OCI-LY1 (cell line): ENCODE data around the gene SENP1.

Experiments
- EZH2 ChIP-seq: fragments of 200-600 bp; sonication (generic), shearing (Covaris generic); IDR thresholded peaks from 2 replicates; pipeline ENCODE4 v1.8.0; 2017; ENCODE audit warnings: borderline replicate concordance, mixed run types, mild to moderate bottlenecking, antibody characterized with exemption, low read length, moderate library complexity, mixed read lengths
- TF ChIP-seq, protein P1 (sequence below): fragments of 200-600 bp; sonication (generic), shearing (Covaris generic); IDR thresholded peaks from 2 replicates; pipeline ENCODE4 v1.5.1; 2017; ENCODE audit warnings: mild to moderate bottlenecking, antibody characterized with exemption, low read length, moderate library complexity, mixed read lengths

GRCh38 chr12:48135027-48135426, 29.1 kb upstream of the SENP1 start:
- TF ChIP-seq, protein P1, sequence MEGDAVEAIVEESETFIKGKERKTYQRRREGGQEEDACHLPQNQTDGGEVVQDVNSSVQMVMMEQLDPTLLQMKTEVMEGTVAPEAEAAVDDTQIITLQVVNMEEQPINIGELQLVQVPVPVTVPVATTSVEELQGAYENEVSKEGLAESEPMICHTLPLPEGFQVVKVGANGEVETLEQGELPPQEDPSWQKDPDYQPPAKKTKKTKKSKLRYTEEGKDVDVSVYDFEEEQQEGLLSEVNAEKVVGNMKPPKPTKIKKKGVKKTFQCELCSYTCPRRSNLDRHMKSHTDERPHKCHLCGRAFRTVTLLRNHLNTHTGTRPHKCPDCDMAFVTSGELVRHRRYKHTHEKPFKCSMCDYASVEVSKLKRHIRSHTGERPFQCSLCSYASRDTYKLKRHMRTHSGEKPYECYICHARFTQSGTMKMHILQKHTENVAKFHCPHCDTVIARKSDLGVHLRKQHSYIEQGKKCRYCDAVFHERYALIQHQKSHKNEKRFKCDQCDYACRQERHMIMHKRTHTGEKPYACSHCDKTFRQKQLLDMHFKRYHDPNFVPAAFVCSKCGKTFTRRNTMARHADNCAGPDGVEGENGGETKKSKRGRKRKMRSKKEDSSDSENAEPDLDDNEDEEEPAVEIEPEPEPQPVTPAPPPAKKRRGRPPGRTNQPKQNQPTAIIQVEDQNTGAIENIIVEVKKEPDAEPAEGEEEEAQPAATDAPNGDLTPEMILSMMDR = no peak
- TF ChIP-seq EZH2 = no peak
